HG02623 (cell line): Measurements from ENCODE around the gene ABL1.

ENCODE experiments used
- ATAC-seq: cut with Tn5 transposase; IDR thresholded peaks from one replicate; pipeline ENCODE4 v1.9.1; 2021; ENCODE audit warnings: moderate library complexity; ENCODE audit not compliant: unreplicated experiment

ABL1 gene

DNA sequence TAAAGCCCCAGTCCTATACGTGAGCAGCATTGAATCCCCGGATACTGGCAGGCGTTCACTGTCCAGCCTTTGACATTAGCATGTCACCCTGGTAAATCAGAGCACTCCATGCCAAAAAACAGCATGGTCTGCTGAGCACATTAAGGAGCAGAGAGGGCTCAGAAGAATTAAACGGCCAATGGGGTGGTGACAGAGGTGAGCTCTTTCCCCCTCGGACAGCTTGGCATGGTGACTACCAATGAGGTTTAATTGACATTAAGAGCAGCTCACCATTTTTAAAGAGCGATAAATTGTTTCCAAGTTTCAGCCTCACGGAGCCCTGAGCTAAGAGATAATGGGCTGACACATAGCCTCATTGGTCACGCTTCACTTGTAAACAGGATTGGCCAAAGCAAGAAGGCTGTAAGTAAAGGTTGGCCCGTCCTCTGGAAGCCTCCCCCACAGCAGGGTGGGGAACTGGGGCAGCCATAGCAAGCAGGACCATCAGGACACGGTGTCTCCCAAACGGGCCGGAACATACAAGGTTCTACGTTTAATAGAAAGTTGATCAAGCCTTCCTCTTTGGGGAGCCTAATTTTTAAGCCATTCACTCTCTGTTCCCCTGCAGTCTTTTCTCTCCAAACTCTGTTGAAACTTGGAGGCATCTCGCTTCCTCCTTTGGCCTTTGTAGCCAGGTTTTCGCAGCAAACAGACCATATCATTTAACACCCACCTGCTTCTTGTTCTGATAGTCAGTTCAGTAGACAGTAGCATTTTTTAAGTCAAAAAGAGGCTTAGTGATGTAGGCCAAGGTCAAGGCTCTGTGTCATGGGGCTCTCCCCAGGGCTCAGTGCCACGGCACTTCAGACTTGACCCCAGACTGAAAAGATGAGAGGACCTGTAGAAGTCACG lies 35.7 kb downstream of the ABL1 start:
- no peak for ATAC-seq

DNA sequence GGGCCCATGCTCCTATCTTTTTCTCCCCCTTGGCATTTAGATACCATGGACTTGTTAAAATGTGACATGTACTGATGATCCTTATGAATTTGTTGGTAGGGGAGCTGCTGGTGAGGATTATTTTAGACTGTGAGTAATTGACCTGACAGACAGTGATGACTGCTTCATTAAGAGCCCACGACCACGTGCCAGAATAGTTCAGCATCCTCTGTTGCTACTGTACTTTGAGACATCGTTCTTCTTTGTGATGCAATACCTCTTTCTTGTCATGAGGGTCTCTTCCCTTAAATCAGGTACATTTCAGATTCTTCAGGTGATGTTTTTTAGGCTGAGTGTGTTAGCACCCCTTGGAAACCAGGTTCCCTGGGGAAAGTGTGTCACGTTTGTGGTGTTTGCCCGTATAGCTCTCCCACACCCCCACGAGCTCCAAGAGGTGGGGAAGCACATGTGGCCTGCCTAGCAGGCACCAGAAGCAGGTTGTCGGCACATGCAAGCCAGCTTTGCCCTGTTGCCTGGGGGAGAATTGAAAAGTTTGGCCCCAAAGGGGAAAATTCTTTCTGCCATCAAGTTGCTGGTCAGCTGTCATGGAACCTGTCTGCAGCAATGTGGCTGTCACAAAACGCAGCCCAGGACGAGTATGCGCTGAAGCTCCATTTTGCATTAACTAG lies 36.5 kb downstream of the ABL1 start:
- ATAC-seq: no peak

DNA sequence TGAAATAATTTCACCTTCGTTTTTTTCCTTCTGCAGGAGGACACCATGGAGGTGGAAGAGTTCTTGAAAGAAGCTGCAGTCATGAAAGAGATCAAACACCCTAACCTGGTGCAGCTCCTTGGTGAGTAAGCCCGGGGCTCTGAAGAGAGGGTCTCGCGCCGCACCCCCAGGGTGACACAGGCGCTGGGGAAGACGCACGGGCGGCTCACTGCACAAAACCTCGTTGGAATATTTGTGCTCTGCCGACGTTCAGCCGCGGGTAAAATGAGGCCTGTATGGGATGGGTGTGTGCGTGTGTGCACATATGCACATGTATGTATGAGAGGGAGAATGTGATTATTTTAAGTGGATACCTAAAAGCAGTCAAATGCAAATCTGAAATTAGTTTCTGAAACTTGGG lies 37.0 kb downstream of the ABL1 start:
- no peak for ATAC-seq

DNA sequence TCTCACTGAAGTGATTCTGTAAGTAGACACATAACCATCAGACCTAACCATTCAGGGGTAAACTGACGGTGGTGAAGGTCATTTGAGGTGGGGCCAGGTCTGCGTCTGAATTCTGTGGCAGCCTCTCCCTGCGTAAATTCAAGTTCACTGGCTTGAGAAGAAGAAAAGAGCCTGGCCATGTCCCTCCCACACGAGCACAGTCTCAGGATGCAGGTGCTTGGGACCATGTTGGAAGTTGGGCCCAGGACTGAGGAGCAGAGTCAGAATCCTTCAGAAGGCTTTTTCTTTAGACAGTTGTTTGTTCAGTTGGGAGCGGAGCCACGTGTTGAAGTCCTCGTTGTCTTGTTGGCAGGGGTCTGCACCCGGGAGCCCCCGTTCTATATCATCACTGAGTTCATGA lies 37.5 kb downstream of the ABL1 start:
- ATAC-seq: no peak

DNA sequence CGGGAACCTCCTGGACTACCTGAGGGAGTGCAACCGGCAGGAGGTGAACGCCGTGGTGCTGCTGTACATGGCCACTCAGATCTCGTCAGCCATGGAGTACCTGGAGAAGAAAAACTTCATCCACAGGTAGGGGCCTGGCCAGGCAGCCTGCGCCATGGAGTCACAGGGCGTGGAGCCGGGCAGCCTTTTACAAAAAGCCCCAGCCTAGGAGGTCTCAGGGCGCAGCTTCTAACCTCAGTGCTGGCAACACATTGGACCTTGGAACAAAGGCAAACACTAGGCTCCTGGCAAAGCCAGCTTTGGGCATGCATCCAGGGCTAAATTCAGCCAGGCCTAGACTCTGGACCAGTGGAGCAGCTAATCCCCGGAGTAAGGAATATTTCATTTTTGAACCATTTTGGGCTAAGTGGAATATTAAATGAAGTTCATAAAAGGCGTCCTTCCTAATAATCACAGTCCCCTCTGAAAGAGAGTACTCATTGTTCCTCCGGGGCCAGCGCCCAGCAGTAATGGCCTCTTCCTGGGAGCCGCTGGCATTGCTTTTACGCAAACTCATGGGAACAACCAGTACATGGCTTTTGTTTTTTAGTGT lies 38.0 kb downstream of the ABL1 start:
- no peak for ATAC-seq

DNA sequence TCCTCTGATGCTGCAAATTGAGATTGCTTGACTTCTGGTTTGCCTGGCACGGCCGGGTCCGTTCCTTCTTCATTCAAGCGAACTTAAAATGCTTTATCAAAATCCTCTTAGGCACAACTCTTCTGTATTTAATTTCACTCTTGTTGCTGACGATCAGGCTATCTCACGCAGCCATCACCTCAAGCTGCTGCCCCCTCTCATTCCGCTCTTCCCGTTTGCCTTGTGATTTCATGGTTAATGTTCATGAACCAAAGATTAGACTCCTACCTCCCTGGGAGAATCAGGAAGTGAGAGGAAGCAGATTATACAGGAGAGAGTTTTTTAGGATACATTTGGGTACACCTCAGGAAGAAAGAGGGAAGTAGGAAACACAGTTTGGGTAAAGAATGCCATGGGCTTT lies 38.9 kb downstream of the ABL1 start:
- no peak for ATAC-seq

DNA sequence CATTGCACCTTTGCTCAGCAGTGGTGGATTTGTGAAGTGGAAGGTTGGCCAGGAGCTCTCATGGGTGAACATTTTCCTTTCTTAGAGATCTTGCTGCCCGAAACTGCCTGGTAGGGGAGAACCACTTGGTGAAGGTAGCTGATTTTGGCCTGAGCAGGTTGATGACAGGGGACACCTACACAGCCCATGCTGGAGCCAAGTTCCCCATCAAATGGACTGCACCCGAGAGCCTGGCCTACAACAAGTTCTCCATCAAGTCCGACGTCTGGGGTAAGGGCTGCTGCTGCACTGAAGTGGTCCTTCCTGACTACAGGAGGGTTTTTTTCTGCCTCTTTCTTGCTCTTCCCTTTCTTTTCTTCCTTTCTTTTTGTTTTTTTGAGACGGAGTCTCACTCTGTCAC lies 39.7 kb downstream of the ABL1 start:
- no peak for ATAC-seq

DNA sequence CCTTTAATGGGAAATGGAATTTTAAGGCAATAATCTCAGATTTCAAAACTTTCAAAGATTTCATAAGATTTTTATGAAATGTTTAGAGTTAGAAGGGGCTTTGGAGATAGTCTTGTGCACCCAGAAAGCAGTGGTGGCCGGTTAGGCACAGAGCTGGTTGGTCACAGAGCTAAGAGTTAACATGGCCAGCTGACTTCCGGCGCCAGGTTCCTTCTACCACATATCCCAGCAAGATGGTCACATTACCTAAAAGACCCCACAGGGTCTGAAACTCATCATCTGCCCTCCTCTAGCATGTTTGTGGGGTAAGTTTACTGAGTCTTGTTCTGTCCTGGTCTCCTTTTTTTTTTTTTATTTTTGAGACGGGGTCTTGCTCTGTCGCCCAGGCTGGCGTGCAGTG lies 42.2 kb downstream of the ABL1 start:
- no peak for ATAC-seq

DNA sequence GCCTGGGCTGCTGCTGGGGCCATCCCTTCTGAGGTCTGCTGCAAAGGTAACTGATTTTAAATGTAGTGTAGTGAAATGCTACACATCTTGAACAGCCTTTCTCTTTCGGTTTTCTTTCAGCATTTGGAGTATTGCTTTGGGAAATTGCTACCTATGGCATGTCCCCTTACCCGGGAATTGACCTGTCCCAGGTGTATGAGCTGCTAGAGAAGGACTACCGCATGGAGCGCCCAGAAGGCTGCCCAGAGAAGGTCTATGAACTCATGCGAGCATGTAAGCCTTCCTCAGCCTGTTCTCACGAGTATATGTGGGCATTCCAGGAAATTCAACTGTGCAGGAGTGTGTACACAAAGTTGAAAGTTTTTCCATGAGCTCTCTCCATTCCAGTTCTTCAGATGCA lies 43.2 kb downstream of the ABL1 start:
- ATAC-seq: no peak

DNA sequence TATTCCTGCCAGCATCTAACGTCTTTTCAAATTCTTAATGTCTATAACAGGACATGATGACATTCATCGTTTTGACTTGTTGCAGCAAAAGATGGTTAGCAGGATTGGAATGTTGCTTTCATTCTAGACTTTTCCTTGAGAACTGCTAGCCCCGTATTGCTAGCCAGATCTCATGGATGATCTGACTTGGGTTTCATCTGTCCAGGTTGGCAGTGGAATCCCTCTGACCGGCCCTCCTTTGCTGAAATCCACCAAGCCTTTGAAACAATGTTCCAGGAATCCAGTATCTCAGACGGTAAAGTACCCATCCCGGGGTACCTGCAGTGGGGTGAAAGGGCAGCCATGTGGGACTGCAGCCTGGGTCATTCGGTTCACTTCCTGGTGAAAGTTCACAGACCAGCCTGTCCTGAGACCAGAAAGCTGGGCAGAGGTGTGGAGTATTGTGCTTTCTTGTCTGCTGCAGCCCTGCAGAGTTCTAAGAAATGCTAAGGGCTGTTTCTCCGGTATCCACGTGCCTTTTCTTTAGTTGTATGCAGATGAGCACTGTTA lies 44.9 kb downstream of the ABL1 start:
- no peak for ATAC-seq

DNA sequence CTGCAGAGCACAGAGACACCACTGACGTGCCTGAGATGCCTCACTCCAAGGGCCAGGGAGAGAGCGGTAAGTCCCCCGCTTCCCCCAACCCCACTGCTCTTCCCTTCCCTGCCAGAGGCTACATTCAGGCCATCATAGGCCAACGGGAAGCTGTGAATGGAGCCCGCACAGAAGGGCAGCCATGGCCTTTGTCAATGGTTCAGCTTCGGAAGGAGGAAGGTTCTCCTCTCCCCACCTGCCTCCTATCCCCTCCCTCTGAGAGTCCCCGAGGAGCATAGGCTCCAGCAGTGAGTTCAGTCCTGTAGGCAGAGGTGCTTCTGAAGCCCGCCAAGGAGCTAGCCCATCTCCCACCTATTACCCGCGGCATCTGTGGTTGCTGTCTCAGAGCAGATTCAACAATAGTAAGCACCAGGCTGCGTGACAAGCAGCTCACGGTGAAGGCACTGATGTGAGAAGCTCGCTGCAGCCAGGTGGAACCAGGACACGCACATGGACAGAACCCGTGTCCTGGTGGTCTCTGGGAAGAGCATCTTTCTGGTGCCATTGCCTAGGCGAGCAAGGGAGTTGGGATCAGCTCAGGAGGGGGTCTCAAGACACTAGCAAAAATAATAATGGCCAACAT lies 45.7 kb downstream of the ABL1 start:
- ATAC-seq: no peak

DNA sequence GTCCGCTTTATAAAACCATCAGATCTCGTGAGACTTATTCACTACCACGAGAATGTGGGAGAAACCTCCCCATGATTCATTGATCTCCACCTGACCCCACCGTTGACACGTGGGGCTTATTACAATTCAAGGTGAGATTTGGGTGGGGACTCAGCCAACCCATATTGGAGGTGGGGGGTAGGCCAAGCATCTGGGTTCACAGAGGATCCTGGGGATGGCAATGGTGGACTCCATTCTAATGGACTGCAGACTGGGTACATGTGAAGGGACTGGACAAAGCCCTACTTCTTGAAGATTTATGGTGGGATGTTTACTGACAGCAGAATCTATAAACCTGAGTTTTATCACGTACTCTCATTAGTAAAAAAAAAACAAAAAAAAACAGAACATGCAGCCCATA lies 46.5 kb downstream of the ABL1 start:
- ATAC-seq: no peak

DNA sequence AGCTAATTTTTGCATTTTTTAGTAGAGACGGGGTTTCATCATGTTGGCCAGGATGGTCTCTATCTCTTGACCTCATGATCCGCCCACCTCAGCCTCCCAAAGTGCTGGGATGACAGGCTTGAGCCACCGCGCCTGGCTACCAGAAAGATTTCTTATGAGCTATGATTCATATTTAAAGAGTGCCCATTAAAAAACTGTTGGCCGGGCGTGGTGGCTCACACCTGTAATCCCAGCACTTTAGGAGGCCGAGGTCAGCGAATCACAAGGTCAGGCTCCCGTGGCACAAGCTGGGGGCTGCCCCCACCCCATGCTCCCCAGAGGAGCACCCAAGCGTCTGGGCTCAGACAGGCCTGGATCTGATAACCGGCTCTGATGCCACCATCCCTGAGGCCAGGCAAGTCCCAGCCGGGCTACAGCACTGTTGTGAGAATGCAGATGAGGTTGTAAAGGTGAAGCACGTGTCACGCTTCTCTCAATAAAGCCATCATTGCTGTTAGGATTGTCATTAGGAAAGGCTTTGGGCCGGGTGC lies 47.7 kb downstream of the ABL1 start:
- ATAC-seq: no peak

DNA sequence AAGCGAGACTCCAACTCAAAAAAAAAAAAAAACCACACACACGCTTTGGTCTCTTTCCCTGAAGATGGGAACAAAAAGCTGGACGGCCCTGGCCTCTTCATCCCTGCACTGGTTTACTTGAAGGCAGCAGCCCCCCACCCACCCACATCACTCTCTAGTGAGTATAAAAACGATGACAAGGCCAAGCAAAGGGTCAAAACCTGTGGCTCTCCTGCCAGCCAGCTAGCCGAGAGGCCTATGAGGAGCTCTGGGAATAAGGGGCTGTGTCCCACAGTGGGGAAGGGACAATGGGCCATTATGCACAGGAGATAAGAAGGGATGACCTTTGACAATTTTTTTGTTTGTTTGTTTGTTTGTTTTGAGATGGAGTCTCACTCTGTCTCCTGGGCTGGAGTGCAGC lies 48.4 kb downstream of the ABL1 start:
- no peak for ATAC-seq

DNA sequence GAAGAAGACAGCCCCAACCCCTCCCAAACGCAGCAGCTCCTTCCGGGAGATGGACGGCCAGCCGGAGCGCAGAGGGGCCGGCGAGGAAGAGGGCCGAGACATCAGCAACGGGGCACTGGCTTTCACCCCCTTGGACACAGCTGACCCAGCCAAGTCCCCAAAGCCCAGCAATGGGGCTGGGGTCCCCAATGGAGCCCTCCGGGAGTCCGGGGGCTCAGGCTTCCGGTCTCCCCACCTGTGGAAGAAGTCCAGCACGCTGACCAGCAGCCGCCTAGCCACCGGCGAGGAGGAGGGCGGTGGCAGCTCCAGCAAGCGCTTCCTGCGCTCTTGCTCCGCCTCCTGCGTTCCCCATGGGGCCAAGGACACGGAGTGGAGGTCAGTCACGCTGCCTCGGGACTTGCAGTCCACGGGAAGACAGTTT lies 49.1 kb downstream of the ABL1 start:
- no peak for ATAC-seq

DNA sequence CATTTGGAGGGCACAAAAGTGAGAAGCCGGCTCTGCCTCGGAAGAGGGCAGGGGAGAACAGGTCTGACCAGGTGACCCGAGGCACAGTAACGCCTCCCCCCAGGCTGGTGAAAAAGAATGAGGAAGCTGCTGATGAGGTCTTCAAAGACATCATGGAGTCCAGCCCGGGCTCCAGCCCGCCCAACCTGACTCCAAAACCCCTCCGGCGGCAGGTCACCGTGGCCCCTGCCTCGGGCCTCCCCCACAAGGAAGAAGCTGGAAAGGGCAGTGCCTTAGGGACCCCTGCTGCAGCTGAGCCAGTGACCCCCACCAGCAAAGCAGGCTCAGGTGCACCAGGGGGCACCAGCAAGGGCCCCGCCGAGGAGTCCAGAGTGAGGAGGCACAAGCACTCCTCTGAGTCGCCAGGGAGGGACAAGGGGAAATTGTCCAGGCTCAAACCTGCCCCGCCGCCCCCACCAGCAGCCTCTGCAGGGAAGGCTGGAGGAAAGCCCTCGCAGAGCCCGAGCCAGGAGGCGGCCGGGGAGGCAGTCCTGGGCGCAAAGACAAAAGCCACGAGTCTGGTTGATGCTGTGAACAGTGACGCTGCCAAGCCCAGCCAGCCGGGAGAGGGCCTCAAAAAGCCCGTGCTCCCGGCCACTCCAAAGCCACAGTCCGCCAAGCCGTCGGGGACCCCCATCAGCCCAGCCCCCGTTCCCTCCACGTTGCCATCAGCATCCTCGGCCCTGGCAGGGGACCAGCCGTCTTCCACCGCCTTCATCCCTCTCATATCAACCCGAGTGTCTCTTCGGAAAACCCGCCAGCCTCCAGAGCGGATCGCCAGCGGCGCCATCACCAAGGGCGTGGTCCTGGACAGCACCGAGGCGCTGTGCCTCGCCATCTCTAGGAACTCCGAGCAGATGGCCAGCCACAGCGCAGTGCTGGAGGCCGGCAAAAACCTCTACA lies 49.8 kb downstream of the ABL1 start:
- no peak for ATAC-seq

DNA sequence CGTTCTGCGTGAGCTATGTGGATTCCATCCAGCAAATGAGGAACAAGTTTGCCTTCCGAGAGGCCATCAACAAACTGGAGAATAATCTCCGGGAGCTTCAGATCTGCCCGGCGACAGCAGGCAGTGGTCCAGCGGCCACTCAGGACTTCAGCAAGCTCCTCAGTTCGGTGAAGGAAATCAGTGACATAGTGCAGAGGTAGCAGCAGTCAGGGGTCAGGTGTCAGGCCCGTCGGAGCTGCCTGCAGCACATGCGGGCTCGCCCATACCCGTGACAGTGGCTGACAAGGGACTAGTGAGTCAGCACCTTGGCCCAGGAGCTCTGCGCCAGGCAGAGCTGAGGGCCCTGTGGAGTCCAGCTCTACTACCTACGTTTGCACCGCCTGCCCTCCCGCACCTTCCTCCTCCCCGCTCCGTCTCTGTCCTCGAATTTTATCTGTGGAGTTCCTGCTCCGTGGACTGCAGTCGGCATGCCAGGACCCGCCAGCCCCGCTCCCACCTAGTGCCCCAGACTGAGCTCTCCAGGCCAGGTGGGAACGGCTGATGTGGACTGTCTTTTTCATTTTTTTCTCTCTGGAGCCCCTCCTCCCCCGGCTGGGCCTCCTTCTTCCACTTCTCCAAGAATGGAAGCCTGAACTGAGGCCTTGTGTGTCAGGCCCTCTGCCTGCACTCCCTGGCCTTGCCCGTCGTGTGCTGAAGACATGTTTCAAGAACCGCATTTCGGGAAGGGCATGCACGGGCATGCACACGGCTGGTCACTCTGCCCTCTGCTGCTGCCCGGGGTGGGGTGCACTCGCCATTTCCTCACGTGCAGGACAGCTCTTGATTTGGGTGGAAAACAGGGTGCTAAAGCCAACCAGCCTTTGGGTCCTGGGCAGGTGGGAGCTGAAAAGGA lies 50.7 kb downstream of the ABL1 start:
- no peak for ATAC-seq

DNA sequence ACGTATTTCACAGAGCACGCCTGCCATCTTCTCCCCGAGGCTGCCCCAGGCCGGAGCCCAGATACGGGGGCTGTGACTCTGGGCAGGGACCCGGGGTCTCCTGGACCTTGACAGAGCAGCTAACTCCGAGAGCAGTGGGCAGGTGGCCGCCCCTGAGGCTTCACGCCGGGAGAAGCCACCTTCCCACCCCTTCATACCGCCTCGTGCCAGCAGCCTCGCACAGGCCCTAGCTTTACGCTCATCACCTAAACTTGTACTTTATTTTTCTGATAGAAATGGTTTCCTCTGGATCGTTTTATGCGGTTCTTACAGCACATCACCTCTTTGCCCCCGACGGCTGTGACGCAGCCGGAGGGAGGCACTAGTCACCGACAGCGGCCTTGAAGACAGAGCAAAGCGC lies 51.9 kb downstream of the ABL1 start:
- ATAC-seq: no peak

DNA sequence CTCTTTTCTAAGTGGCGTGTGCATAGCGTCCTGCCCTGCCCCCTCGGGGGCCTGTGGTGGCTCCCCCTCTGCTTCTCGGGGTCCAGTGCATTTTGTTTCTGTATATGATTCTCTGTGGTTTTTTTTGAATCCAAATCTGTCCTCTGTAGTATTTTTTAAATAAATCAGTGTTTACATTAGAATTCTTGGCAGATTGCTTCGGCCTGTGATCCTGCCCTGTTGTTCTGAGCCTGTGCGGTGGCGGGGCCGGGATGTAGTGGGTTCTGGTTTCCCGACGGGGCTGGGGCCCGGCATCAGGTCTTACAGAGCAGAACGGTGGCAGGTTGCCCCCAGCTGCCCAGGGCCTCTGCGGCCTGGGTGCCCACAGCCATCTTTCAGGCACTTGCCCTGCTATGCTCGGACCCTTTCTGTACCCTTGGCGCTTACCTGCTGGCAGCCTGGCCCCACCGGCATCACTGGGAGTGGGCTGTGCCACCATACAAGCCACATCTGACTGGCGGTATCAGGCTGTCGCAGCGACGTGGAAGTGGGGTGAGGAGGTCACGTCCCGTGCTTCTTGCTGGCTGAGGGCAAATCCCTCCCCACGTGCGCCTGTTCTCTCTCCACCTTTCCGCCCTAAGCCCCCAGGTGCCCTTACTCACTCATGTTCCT lies 52.6 kb downstream of the ABL1 start:
- no peak for ATAC-seq
